Right lobe of liver (tissue), 6 donors: ENCODE results near the gene RUBCNL. TPM values are rescaled to one million over a fixed set of nuclear protein-coding genes. Genes with fewer than 3 reads are reported as not detected.
A peak's percentile ranks its signal among the peaks of the same experiment; 100 is the strongest.

Source experiments
- ATAC-seq, 4 donors: fragments of 200-7000 bp; cut with Tn5 transposase; one replicate each; pipeline ENCODE4 v1.9.1; 2020; ENCODE audit warnings: mild to moderate bottlenecking in 4 of 4, moderate library complexity in 4 of 4
- DNase-seq, 3 donors: peaks; one replicate each; pipeline ENCODE4 v3.0.0-alpha.2; 2020
- H3K27ac ChIP-seq, 3 donors: fragments of 200-600 bp; one replicate each; pipeline ENCODE4 v1.8.0; 2022
- H3K27me3 ChIP-seq, 2 donors: fragments of 200-600 bp; one replicate each; pipeline ENCODE4 v1.8.0; 2022
- H3K36me3 ChIP-seq, 4 donors: fragments of 200-600 bp; sonication (generic) in 1 of 4; one replicate each; pipeline versions ENCODE4 v1.5.1 to v1.8.0; 2017 to 2022; ENCODE audit warnings: control low read depth in 1 of 4
- H3K4me1 ChIP-seq, 4 donors: fragments of 200-600 bp; sonication (generic) in 1 of 4; one replicate each; pipeline versions ENCODE4 v1.5.1 to v1.8.0; 2017 to 2022; ENCODE audit warnings: control low read depth in 1 of 4
- H3K4me3 ChIP-seq, 3 donors: fragments of 200-600 bp; one replicate each; pipeline ENCODE4 v1.8.0; 2022
- H3K9me3 ChIP-seq, 4 donors: fragments of 200-600 bp; sonication (generic) in 1 of 4; one replicate each; pipeline versions ENCODE4 v1.5.1 to v1.8.0; 2017 to 2022; ENCODE audit warnings: control low read depth in 1 of 4
- POLR2A ChIP-seq: fragments of 450-650 bp; IDR thresholded peaks from one replicate; pipeline ENCODE4 v1.6.1; 2017; ENCODE audit warnings: antibody characterized with exemption, mild to moderate bottlenecking
- WGBS: methylation state at CpG from one replicate; pipeline ENCODE4 v1.1.6; 2018; ENCODE audit warnings: low coverage, low lambda C conversion rate; ENCODE audit not compliant: insufficient coverage; ENCODE audit errors: missing lambda C conversion rate; 5-methylcytosine and 5-hydroxymethylcytosine counted together
- intact Hi-C, 2 donors: fragments of 100-400 bp; cut with DNase I; formaldehyde crosslinking; loops; one replicate each; pipeline versions ENCODE4 v1.11.2 to v1.14.1; 2022
- total RNA-seq, 6 experiments: library from RNA; depleted of rRNA in 2 of 6; stranded (reverse); fragments of >200 nt in 2 of 6; fragmentation: NEBNext Ultra II Directional in 3 of 6; extraction: Animal tissue kit (Norgen Biotek cat#: 25700) in 3 of 6; gene quantifications; one replicate each; pipeline versions ENCODE4 v1.1.0 to v1.2.4, GENCODE V29; 2016 to 2023
- TF ChIP-seq, protein P1 (sequence below), 4 donors: fragments of 200-600 bp in 3 of 4; fragments of 450-650 bp in 1 of 4; IDR thresholded peaks; one replicate each; pipeline versions ENCODE4 v1.5.1 to v1.8.0; 2016 to 2022; ENCODE audit warnings: antibody characterized with exemption in 4 of 4, mild to moderate bottlenecking in 2 of 4
- donor health status: DM: no; HTN: yes; CAD: no.
- donor health status: DM: no; HTN: no; CAD: no.
- donor health status: DM: no; HTN: no; CAD: no.
- donor health status: DM: no; HTN: yes; CAD: no.
- donor health status: DM: no; HTN: yes; CAD: no.

The RUBCNL gene
- total RNA-seq, 6 experiments from 2014 or later: 0.46 to 2.3 (median 1.0) TPM

DNA sequence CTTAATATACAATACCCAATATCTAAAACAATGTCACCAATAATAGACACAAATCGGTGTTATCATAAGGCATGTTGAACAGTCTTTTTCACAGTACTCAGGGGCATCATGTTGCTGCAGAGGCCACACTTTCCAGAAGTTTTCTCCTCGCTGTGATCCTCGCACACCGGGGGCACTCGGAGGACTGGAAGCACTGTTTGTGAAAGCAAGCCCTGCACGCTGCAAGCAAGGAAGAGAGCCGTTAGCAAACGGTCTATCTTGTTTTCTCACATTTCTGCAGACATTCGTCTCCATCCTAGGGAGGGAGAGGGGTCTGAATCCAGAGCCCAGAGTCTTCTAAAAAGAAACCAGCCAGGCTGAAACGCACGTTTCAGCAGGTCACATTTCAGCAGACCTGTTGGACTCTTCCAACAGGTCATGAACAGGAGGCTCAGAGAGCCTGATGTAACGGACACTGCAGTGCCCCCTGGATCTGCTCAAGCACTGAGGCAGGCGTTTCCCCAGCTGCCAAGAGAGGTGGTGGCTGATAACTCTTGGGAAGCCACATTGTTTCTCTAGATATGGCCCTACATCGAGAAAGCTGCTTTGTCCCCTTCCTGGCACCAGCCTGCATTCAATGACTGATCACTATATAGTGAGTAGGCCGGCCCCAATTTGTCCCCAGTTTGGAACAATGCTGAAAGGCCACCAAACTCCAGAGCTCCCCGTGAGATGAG is 43.6 kb downstream of the RUBCNL start:
- Histone ChIP-seq H3K27me3 (no peaks in the 10 kb centered on the region), H3K9me3 (no peaks in the 10 kb centered on the region), H3K27ac (no peak overlapping the region), H3K36me3 (no peaks in the 10 kb centered on the region), H3K4me1 (no peaks in the 10 kb centered on the region), H3K4me3 (no peak overlapping the region)
- DNase-seq (no peak), ATAC-seq (no peak)
- intact Hi-C loops: no loop called here
- TF ChIP-seq, protein P1, sequence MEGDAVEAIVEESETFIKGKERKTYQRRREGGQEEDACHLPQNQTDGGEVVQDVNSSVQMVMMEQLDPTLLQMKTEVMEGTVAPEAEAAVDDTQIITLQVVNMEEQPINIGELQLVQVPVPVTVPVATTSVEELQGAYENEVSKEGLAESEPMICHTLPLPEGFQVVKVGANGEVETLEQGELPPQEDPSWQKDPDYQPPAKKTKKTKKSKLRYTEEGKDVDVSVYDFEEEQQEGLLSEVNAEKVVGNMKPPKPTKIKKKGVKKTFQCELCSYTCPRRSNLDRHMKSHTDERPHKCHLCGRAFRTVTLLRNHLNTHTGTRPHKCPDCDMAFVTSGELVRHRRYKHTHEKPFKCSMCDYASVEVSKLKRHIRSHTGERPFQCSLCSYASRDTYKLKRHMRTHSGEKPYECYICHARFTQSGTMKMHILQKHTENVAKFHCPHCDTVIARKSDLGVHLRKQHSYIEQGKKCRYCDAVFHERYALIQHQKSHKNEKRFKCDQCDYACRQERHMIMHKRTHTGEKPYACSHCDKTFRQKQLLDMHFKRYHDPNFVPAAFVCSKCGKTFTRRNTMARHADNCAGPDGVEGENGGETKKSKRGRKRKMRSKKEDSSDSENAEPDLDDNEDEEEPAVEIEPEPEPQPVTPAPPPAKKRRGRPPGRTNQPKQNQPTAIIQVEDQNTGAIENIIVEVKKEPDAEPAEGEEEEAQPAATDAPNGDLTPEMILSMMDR (IDR thresholded peaks at IDR 0.05): no peak
- TF ChIP-seq POLR2A: no peak
- 62% methylated on average over 11 of the region's 16 CpGs for WGBS

DNA sequence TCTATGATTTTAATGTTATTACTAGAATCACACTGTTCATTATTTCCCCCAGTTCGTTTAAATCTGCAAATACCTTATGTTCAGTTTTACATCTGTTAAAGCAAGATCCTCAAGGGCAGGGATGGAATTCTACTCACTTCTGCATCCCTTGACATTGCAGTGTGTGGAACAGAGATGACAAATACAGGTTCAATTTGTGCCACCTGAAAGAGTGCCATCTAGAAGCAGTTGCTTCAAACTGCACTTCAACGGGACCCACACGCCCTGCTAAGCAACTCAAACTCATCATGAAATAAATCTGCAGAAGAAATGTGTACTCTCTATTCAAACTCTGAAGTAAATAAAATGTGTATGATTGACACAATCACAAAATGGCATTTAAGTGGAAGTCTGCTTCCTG is 44.5 kb downstream of the RUBCNL start:
- 41% methylated on average over 3 of the region's 3 CpGs for WGBS
- no peak for ATAC-seq

DNA sequence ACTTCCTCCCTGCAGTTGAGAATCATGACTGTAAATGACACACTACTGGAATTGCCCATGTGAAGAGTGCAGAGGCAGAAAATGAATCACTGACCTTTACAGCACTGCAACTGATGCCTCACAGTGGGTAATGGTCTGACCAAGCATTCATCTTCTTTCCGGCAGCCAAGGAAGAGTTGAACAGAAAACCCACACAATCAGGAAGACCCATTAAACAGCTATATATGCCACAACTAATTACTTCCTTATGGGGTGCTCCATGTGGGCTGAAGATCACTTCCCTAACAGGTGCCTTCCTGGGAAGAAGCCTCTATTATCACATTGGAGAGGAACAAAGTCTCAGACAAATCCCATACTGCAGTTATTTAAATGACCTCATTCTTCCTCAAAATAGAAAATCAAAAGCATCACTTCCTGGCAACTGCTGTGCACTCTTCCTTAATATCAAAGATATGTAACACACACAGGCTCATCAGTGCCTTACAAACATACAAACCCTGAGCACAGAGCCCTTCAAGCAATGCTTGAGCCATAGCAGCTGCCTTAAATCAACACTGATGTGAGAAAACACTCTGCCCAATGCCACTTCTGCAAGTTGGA is 45.8 kb downstream of the RUBCNL start:
- no peak overlapping the region for H3K4me3 ChIP-seq
- no peak overlapping the region for H3K27ac ChIP-seq
- no peaks in the 10 kb centered on the region for H3K4me1 ChIP-seq
- no peaks in the 10 kb centered on the region for H3K9me3 ChIP-seq
- ATAC-seq: peak in 3 of 4 donors; percentile 26 to 57 (median 46)
- H3K27me3 ChIP-seq: no peaks in the 10 kb centered on the region
- no peak for DNase-seq
- H3K36me3 ChIP-seq: no peaks in the 10 kb centered on the region
- TF ChIP-seq, protein P1 (IDR thresholded peaks at IDR 0.05): no peak
- no peak for TF ChIP-seq POLR2A
- 17% methylated on average over 1 of the region's 1 CpG for WGBS
- intact Hi-C loops: no loop called here

More for the DNA sequence above, 44.5 kb downstream of the RUBCNL start:
- no peaks in the 10 kb centered on the region for H3K9me3 ChIP-seq
- TF ChIP-seq POLR2A: no peak
- TF ChIP-seq, protein P1 (IDR thresholded peaks at IDR 0.05): no peak
- DNase-seq: no peak
- no peaks in the 10 kb centered on the region for H3K4me1 ChIP-seq
- no peaks in the 10 kb centered on the region for H3K36me3 ChIP-seq
- intact Hi-C loops: no loop called here
- H3K4me3 ChIP-seq: no peak overlapping the region
- no peaks in the 10 kb centered on the region for H3K27me3 ChIP-seq
- H3K27ac ChIP-seq: no peak overlapping the region

DNA sequence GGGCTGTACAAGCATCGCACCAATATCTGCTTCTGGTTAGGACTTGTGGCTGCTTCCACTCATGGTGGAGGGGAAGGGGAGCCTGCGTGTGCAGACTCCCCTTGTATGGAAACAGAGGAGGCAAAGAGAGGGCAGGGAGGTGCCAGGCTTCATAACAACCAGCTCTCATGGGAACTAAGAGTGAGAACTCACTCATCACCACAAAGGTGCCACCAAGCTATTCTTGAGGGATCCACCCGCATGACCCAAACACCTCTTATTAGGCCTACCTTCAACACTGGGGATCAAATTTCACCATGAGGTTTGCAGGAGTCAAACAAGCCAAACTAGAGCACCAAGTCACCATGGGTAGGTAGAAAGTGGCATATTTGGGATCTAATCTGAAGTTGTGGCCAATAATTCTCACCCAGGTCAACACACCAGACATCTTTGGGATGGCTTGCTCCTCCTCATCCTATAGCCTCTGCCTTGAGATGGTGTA is 46.4 kb downstream of the RUBCNL start:
- 94% methylated on average over 2 of the region's 3 CpGs for WGBS
- Histone ChIP-seq H3K4me1 (no peaks in the 10 kb centered on the region), H3K27me3 (no peaks in the 10 kb centered on the region), H3K4me3 (no peak overlapping the region), H3K36me3 (no peaks in the 10 kb centered on the region), H3K27ac (no peak overlapping the region), H3K9me3 (no peaks in the 10 kb centered on the region)
- TF ChIP-seq, protein P1 (IDR thresholded peaks at IDR 0.05): no peak
- no peak for TF ChIP-seq POLR2A
- intact Hi-C loops: no loop called here
- DNase-seq (no peak), ATAC-seq (no peak)
